Measurements from ENCODE around the gene EVX2. TPM values are rescaled to one million over a fixed set of nuclear protein-coding genes. Genes with fewer than 3 reads are reported as not detected.
A peak's percentile ranks its signal among the peaks of the same experiment; 100 is the strongest.

EVX2 gene
- total and polyA plus RNA-seq, 9 of the 15 experiments (the other 6 are each of a cell fraction or from before 2014, with no cell fraction given): not detected

DNA sequence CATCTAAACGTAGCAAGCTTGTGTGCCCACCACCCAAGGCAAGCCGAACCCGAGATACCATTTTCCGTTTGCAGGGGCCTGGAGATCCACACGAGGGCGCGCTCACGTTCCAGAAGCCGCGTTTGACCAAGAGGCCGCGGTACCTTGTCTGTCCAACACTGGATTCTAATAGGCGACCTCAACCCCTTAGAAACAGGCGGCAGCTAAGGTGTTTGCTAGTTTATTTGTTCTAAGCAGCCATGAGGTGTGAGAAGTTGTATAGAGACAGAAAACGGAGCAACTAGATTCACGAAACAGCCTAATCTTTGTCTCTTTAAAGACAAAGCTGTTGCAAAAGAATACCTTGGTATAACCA is 27.5 kb upstream of the EVX2 start (continued):
- TF ChIP-seq, protein P1, sequence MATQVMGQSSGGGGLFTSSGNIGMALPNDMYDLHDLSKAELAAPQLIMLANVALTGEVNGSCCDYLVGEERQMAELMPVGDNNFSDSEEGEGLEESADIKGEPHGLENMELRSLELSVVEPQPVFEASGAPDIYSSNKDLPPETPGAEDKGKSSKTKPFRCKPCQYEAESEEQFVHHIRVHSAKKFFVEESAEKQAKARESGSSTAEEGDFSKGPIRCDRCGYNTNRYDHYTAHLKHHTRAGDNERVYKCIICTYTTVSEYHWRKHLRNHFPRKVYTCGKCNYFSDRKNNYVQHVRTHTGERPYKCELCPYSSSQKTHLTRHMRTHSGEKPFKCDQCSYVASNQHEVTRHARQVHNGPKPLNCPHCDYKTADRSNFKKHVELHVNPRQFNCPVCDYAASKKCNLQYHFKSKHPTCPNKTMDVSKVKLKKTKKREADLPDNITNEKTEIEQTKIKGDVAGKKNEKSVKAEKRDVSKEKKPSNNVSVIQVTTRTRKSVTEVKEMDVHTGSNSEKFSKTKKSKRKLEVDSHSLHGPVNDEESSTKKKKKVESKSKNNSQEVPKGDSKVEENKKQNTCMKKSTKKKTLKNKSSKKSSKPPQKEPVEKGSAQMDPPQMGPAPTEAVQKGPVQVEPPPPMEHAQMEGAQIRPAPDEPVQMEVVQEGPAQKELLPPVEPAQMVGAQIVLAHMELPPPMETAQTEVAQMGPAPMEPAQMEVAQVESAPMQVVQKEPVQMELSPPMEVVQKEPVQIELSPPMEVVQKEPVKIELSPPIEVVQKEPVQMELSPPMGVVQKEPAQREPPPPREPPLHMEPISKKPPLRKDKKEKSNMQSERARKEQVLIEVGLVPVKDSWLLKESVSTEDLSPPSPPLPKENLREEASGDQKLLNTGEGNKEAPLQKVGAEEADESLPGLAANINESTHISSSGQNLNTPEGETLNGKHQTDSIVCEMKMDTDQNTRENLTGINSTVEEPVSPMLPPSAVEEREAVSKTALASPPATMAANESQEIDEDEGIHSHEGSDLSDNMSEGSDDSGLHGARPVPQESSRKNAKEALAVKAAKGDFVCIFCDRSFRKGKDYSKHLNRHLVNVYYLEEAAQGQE (IDR thresholded peaks at IDR 0.05; ENCODE audit: borderline replicate concordance): 0 out of 2 replicates have a peak, but pooled peaks have one; percentile 7
- TF ChIP-seq, protein P1 (CRISPR knock-in tag; IDR thresholded peaks at IDR 0.05; ENCODE audit: low read depth): no peak
- TF ChIP-seq TEAD4 (IDR thresholded peaks at IDR 0.05; ENCODE audit: low read length): 0 out of 2 replicates have a peak, but pooled peaks have one; percentile 11
- no peak for TF ChIP-seq TEAD4 (CRISPR knock-in tag; IDR thresholded peaks at IDR 0.05; ENCODE audit: borderline replicate concordance)
- TF ChIP-seq PRMT5 (CRISPR knock-in tag; IDR thresholded peaks at IDR 0.05): no peak
- TF ChIP-seq SMC3 (conservative IDR thresholded peaks at IDR 0.05; ENCODE audit: insufficient read depth, low read depth, low read length): peak; percentile 67
- no peak for TF ChIP-seq JUN (IDR thresholded peaks at IDR 0.05; ENCODE audit: borderline replicate concordance, low read depth, low read length)
- no peak for TF ChIP-seq JUN (CRISPR knock-in tag; IDR thresholded peaks at IDR 0.05; ENCODE audit: borderline replicate concordance)
- 0 out of 4 replicates have a peak, but pooled peaks of 1 of the 2 experiments have one; percentile 11 for TF ChIP-seq TEAD1 (CRISPR knock-in tag; IDR thresholded peaks at IDR 0.05)
- peak; percentile 38; the same call in 1 of the 2 replicates for TF ChIP-seq BMI1 (IDR thresholded peaks at IDR 0.05; ENCODE audit: low read length)
- TF ChIP-seq RNF2 (IDR thresholded peaks at IDR 0.05): 0 out of 2 replicates have a peak, but pooled peaks have one; percentile 63
- TF ChIP-seq, protein P2, sequence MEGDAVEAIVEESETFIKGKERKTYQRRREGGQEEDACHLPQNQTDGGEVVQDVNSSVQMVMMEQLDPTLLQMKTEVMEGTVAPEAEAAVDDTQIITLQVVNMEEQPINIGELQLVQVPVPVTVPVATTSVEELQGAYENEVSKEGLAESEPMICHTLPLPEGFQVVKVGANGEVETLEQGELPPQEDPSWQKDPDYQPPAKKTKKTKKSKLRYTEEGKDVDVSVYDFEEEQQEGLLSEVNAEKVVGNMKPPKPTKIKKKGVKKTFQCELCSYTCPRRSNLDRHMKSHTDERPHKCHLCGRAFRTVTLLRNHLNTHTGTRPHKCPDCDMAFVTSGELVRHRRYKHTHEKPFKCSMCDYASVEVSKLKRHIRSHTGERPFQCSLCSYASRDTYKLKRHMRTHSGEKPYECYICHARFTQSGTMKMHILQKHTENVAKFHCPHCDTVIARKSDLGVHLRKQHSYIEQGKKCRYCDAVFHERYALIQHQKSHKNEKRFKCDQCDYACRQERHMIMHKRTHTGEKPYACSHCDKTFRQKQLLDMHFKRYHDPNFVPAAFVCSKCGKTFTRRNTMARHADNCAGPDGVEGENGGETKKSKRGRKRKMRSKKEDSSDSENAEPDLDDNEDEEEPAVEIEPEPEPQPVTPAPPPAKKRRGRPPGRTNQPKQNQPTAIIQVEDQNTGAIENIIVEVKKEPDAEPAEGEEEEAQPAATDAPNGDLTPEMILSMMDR (IDR thresholded peaks at IDR 0.05 in 2 of 3, conservative IDR thresholded peaks at IDR 0.05 in 1 of 3; ENCODE audit: insufficient read depth in 2 of 3, low read depth in 1 of 3, low read length in 3 of 3): peak; percentile 79 to 90 (median 84)
- no peak for TF ChIP-seq ARNT (IDR thresholded peaks at IDR 0.05)
- TF ChIP-seq, protein P3, sequence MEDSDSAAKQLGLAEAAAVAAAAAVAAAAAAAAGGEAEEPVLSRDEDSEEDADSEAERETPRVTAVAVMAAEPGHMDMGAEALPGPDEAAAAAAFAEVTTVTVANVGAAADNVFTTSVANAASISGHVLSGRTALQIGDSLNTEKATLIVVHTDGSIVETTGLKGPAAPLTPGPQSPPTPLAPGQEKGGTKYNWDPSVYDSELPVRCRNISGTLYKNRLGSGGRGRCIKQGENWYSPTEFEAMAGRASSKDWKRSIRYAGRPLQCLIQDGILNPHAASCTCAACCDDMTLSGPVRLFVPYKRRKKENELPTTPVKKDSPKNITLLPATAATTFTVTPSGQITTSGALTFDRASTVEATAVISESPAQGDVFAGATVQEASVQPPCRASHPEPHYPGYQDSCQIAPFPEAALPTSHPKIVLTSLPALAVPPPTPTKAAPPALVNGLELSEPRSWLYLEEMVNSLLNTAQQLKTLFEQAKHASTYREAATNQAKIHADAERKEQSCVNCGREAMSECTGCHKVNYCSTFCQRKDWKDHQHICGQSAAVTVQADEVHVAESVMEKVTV (CRISPR knock-in tag; IDR thresholded peaks at IDR 0.05): 0 out of 2 replicates have a peak, but pooled peaks have one; percentile 12
- peak; percentile 34 for TF ChIP-seq ZFP36 (IDR thresholded peaks at IDR 0.05; ENCODE audit: low read depth, low read length, partially characterized antibody)
- TF ChIP-seq ZNF707 (CRISPR knock-in tag; conservative IDR thresholded peaks at IDR 0.05): no peak
- TF ChIP-seq YY1 (IDR thresholded peaks at IDR 0.05; ENCODE audit: borderline replicate concordance in 1 of 3, control insufficient read depth in 1 of 3, extremely low read depth in 1 of 3, insufficient read depth in 3 of 3, insufficient read length in 1 of 3, insufficient replicate concordance in 2 of 3, low read depth in 1 of 3, low read length in 2 of 3): peak in 1 of 3 experiments; percentile 10
